ENCODE measurements around the gene BLNK.

- TF ChIP-seq POLR2A (IDR thresholded peaks at IDR 0.05; ENCODE audit: low read depth, low read length) (no peak), TAF1 (IDR thresholded peaks at IDR 0.05; ENCODE audit: low read depth, low read length) (no peak), POLR2AphosphoS5 (IDR thresholded peaks at IDR 0.05; ENCODE audit: low read depth, low read length) (no peak)
These were observed 16.4 kb downstream of the BLNK start for GRCh38 chr10:96254976-96255375.

All from GM12891 (cell line).